Esophagus squamous epithelium (tissue), 4 donors: ENCODE measurements around the gene KCNA3.

ENCODE experiments used
- POLR2A ChIP-seq, 4 donors: fragments of 450-650 bp; IDR thresholded peaks; one replicate each; pipeline ENCODE4 v1.6.1; 2017; ENCODE audit warnings: antibody characterized with exemption in 4 of 4, mild to moderate bottlenecking in 4 of 4, moderate library complexity in 3 of 4
- TF ChIP-seq, protein P1 (sequence below), 6 experiments: fragments of 450-650 bp in 4 of 6; fragments of 200-600 bp in 2 of 6; sonication (generic) in 2 of 6; IDR thresholded peaks; one replicate each; pipeline ENCODE4 v1.5.1; 2016 to 2019; ENCODE audit warnings: antibody characterized with exemption in 6 of 6, mild to moderate bottlenecking in 4 of 6, moderate library complexity in 4 of 6

- no peak for TF ChIP-seq POLR2A (IDR thresholded peaks at IDR 0.05)
- TF ChIP-seq, protein P1, sequence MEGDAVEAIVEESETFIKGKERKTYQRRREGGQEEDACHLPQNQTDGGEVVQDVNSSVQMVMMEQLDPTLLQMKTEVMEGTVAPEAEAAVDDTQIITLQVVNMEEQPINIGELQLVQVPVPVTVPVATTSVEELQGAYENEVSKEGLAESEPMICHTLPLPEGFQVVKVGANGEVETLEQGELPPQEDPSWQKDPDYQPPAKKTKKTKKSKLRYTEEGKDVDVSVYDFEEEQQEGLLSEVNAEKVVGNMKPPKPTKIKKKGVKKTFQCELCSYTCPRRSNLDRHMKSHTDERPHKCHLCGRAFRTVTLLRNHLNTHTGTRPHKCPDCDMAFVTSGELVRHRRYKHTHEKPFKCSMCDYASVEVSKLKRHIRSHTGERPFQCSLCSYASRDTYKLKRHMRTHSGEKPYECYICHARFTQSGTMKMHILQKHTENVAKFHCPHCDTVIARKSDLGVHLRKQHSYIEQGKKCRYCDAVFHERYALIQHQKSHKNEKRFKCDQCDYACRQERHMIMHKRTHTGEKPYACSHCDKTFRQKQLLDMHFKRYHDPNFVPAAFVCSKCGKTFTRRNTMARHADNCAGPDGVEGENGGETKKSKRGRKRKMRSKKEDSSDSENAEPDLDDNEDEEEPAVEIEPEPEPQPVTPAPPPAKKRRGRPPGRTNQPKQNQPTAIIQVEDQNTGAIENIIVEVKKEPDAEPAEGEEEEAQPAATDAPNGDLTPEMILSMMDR (IDR thresholded peaks at IDR 0.05) = no peak
Observed at GRCh38 chr1:110668549-110668948, 6.2 kb downstream of the KCNA3 start.
